K562 (cell line): Measurements from ENCODE around the gene OR9A4. TPM values are rescaled to one million over a fixed set of nuclear protein-coding genes. Genes with fewer than 3 reads are reported as not detected.

Source experiments
- ATAC-seq: fragments of 200-7000 bp; cut with Tn5 transposase; 3 replicates; pipeline ENCODE4 v1.9.1; 2020; ENCODE audit warnings: moderate library complexity
- BruUV-seq: library from RNA; stranded (reverse); fragments of 400-500 nt; replicated peaks from 2 replicates; lab custom pipeline; 2021; lab: Mats Ljungman, UMichigan
- CTCF ChIA-PET: fragments of 300-600 bp; formaldehyde crosslinking; extraction: SDS; loops from one replicate; lab custom pipeline; 2021; ENCODE audit warnings: low intra/inter-chr PET ratio; lab: Yijun Ruan, JAX
- POLR2A ChIA-PET: fragments of 300-600, 350-650 bp; sonication (Branson Sonifier 250); formaldehyde crosslinking; extraction: SDS; loops from one replicate; lab custom pipeline; 2021; ENCODE audit warnings: antibody characterized with exemption, inconsistent platforms; lab: Yijun Ruan, JAX
- DNase-seq, 4 experiments: peaks; one replicate each; pipeline versions ENCODE4 v3.0.0 to v3.0.0-alpha.2; 2011 to 2018; ENCODE audit warnings: low spot score in 3 of 4, mixed read lengths in 3 of 4; ENCODE audit errors: extremely low read depth in 1 of 4
- FAIRE-seq: peaks from 2 replicates; lab custom pipeline; 2011; peaks lifted over from hg19 to GRCh38; lab: Jason Lieb, UNC
- H2AFZ ChIP-seq: 2 replicates; pipeline ENCODE4 v1.6.0; 2011; ENCODE audit warnings: low read depth, low read length, control low read depth, inconsistent platforms
- H3K27ac ChIP-seq: fragments of 200-600 bp; 3 replicates; pipeline ENCODE4 v1.8.0; 2011; ENCODE audit warnings: low read depth, mild to moderate bottlenecking, control low read depth, inconsistent platforms, low read length, moderate library complexity, mixed read lengths; ENCODE audit errors: extremely low read depth
- H3K27me3 ChIP-seq, 2 experiments: fragments of 300-600 bp in 1 of 2; 2 replicates in 1 of 2; 3 replicates in 1 of 2; pipeline versions ENCODE4 v1.6.0 to v1.8.0; 2011; ENCODE audit warnings: inconsistent platforms in 2 of 2, low read length in 2 of 2, mild to moderate bottlenecking in 1 of 2, mixed read lengths in 1 of 2, moderate library complexity in 1 of 2; ENCODE audit not compliant: control insufficient read depth in 2 of 2, insufficient read depth in 2 of 2
- H3K36me3 ChIP-seq: fragments of 300-600 bp; 3 replicates; pipeline ENCODE4 v1.8.0; 2011; ENCODE audit warnings: mild to moderate bottlenecking, low read length, inconsistent platforms; ENCODE audit not compliant: control insufficient read depth, insufficient read depth
- H3K4me1 ChIP-seq, 2 experiments: fragments of 200-600 bp in 1 of 2; replicated peaks in 1 of 2; 2 replicates in 1 of 2; 3 replicates in 1 of 2; pipeline versions ENCODE4 v1.5.1 to v1.8.0; 2011; ENCODE audit warnings: inconsistent platforms in 2 of 2, low read length in 2 of 2, mild to moderate bottlenecking in 1 of 2, mixed read lengths in 1 of 2, moderate library complexity in 1 of 2; ENCODE audit not compliant: control insufficient read depth in 2 of 2, insufficient read depth in 2 of 2
- H3K4me2 ChIP-seq: 2 replicates; pipeline ENCODE4 v1.6.1; 2011; ENCODE audit warnings: low read length, control low read depth, inconsistent platforms, mixed read lengths; ENCODE audit not compliant: insufficient read depth
- H3K4me3 ChIP-seq: fragments of 200-600 bp; sonication (generic), shearing (Covaris generic); 2 replicates; pipeline ENCODE4 v1.5.1; 2016; ENCODE audit warnings: control low read depth, inconsistent platforms
- H3K79me2 ChIP-seq: fragments of 200-600 bp; 3 replicates; pipeline ENCODE4 v1.8.0; 2011; ENCODE audit warnings: low read length, inconsistent platforms; ENCODE audit not compliant: control insufficient read depth, insufficient read depth
- H3K9ac ChIP-seq, 2 experiments: 2 replicates each; pipeline versions ENCODE4 v1.6.0 to v1.6.1; 2011; ENCODE audit warnings: low read depth in 2 of 2, low read length in 2 of 2, control low read depth in 1 of 2, inconsistent platforms in 1 of 2, mild to moderate bottlenecking in 1 of 2, mixed read lengths in 1 of 2; ENCODE audit not compliant: insufficient read depth in 1 of 2
- H3K9me1 ChIP-seq: one replicate; pipeline ENCODE4 v1.6.0; 2011; ENCODE audit warnings: inconsistent platforms, mild to moderate bottlenecking, low read length, moderate library complexity; ENCODE audit not compliant: control insufficient read depth, insufficient read depth
- H3K9me3 ChIP-seq: replicated peaks from 2 replicates; pipeline ENCODE4 v1.5.1; 2011; ENCODE audit warnings: low read depth, low read length, inconsistent platforms; ENCODE audit not compliant: control insufficient read depth, insufficient read depth
- H4K20me1 ChIP-seq: replicated peaks from 2 replicates; pipeline ENCODE4 v1.6.1; 2011; ENCODE audit warnings: low read length, inconsistent platforms, mixed read lengths; ENCODE audit not compliant: control insufficient read depth, insufficient read depth
- ASH1L ChIP-seq: fragments of 450-650 bp; IDR thresholded peaks from 2 replicates; pipeline ENCODE4 v1.6.1; 2018; ENCODE audit warnings: borderline replicate concordance, mild to moderate bottlenecking, low read depth; ENCODE audit not compliant: partially characterized antibody
- COPS2 ChIP-seq: fragments of 450-650 bp; conservative IDR thresholded peaks from 2 replicates; pipeline ENCODE4 v1.6.1; 2016; ENCODE audit warnings: mild to moderate bottlenecking, moderate library complexity
- CREB1 ChIP-seq, 2 experiments: sonication (generic) in 1 of 2; formaldehyde crosslinking in 1 of 2; IDR thresholded peaks; 2 replicates each; pipeline versions ENCODE4 v1.6.1 to v1.8.0; 2012 to 2022; ENCODE audit warnings: inconsistent platforms in 1 of 2, mild to moderate bottlenecking in 1 of 2, missing genetic modification reagents in 1 of 2, moderate library complexity in 1 of 2
- DMBX1 ChIP-seq: fragments of 250-450 bp; sonication (Bioruptor Pico); IDR thresholded peaks from 2 replicates; pipeline ENCODE4 v1.8.0; 2022; ENCODE audit warnings: inconsistent platforms, mild to moderate bottlenecking, moderate library complexity, borderline replicate concordance
- FOXJ2 ChIP-seq: fragments of 200-800 bp; sonication (Bioruptor generic); IDR thresholded peaks from 2 replicates; pipeline ENCODE4 v1.6.1; 2016; ENCODE audit warnings: missing genetic modification characterization, missing compliant biosample characterization
- KLF1 ChIP-seq: fragments of 450-650 bp; IDR thresholded peaks from 2 replicates; pipeline ENCODE4 v1.6.1; 2016; ENCODE audit warnings: missing genetic modification characterization, missing compliant biosample characterization
- MAFF ChIP-seq: IDR thresholded peaks from 2 replicates; pipeline ENCODE4 v1.6.1; 2012; ENCODE audit warnings: low read length, improper control_type of control experiment
- RERE ChIP-seq: sonication (generic); formaldehyde crosslinking; IDR thresholded peaks from 2 replicates; pipeline ENCODE4 v1.8.0; 2023; ENCODE audit warnings: missing genetic modification reagents, mild to moderate bottlenecking, borderline replicate concordance
- SMAD3 ChIP-seq: fragments of 450-650 bp; formaldehyde crosslinking; conservative IDR thresholded peaks from 2 replicates; pipeline ENCODE4 v1.4.0; 2020; ENCODE audit warnings: mild to moderate bottlenecking
- TAF7 ChIP-seq: fragments of 450-650 bp; IDR thresholded peaks from 2 replicates; pipeline ENCODE4 v1.6.1; 2016; ENCODE audit warnings: missing genetic modification characterization, missing compliant biosample characterization
- ZKSCAN3 ChIP-seq: fragments of 250-450 bp; sonication (Bioruptor Pico); IDR thresholded peaks from 2 replicates; pipeline ENCODE4 v1.4.0; 2020
- ZNF384 ChIP-seq: IDR thresholded peaks from 2 replicates; pipeline ENCODE4 v1.6.1; 2012; ENCODE audit warnings: low read depth, low read length, improper control_type of control experiment
- ZSCAN32 ChIP-seq: fragments of 450-650 bp; formaldehyde crosslinking; IDR thresholded peaks from 2 replicates; pipeline ENCODE4 v1.4.0; 2020; ENCODE audit warnings: mild to moderate bottlenecking, moderate library complexity
- WGBS: fragments of 100-300 bp; shearing (Covaris generic); methylation state at CpG from one replicate; pipeline ENCODE4 v1.1.6; 2016; ENCODE audit warnings: low coverage, mixed read lengths; ENCODE audit not compliant: insufficient coverage; ENCODE audit errors: missing lambda C conversion rate; 5-methylcytosine and 5-hydroxymethylcytosine counted together
- in situ Hi-C: fragments of 300-500 bp; cut with MboI; formaldehyde crosslinking; loops from 4 replicates; pipeline ENCODE4 v1.15.0; 2018; ENCODE audit warnings: inconsistent platforms, mixed read lengths
- intact Hi-C: fragments of 100-400 bp; cut with micrococcal nuclease; formaldehyde crosslinking; loops from 2 replicates; pipeline ENCODE4 v1.14.2; 2022
- polyA plus RNA-seq, 8 experiments: library from polyadenylated mRNA; depleted of rRNA in 4 of 8; stranded (reverse) in 5 of 8; unstranded in 3 of 8; fragments of >200 nt; fragmentation: Nextera tagmentation in 2 of 8; fragmentation: Illumina TruSeq in 1 of 8; extraction: Ambion mirVana in 2 of 8; extraction: Trizol in 1 of 8; gene quantifications; 2 replicates each; pipeline versions ENCODE4 v1.2.1 to v1.2.3, GENCODE V29; 2011 to 2014; ENCODE audit warnings: inconsistent platforms in 1 of 8, missing spikeins in 1 of 8
- total RNA-seq, 7 experiments: library from RNA; depleted of rRNA in 6 of 7; stranded (reverse); fragments of >200 nt in 6 of 7; fragmentation: Illumina TruSeq in 2 of 7; extraction: Trizol in 2 of 7; gene quantifications; 2 replicates each; pipeline versions ENCODE4 v1.2.1 to v1.2.3, GENCODE V29; 2011 to 2021; ENCODE audit warnings: low replicate concordance in 1 of 7
- TF ChIP-seq, protein P1 (sequence below): fragments of 450-650 bp; IDR thresholded peaks from 2 replicates; pipeline ENCODE4 v1.6.1; 2017; ENCODE audit warnings: antibody characterized with exemption, mild to moderate bottlenecking

The OR9A4 gene
- total and polyA plus RNA-seq, 9 of the 15 experiments (the other 6 are each of a cell fraction or from before 2014, with no cell fraction given) = not detected

GRCh38 chr7:141945356-141945755, 29.2 kb downstream of the OR9A4 start:
- no peak overlapping the region for H3K4me2 ChIP-seq
- H3K9me1 ChIP-seq = no peaks in the 10 kb centered on the region
- no peaks in the 10 kb centered on the region for H3K36me3 ChIP-seq
- no peak overlapping the region for H3K9ac ChIP-seq
- H3K9me3 ChIP-seq = no peaks in the 10 kb centered on the region
- H3K4me3 ChIP-seq = no peak overlapping the region
- BruUV-seq = no TSS peak
- ChIA-PET CTCF (no interaction called here), POLR2A (interaction anchor here (0.9 kb wide), 1 partner anchor 22 kb away, joined by 3 read pairs; no protein-coding TSS in a partner anchor)
- no peak overlapping the region for H3K27ac ChIP-seq
- no peaks in the 10 kb centered on the region for H3K4me1 ChIP-seq
- H2AFZ ChIP-seq = no peak overlapping the region
- no peaks in the 10 kb centered on the region for H3K79me2 ChIP-seq
- intact Hi-C loops = no loop called here
- DNase-seq (no peak), ATAC-seq (no peak), FAIRE-seq (no peak)
- no peaks in the 10 kb centered on the region for H3K27me3 ChIP-seq
- no peaks in the 10 kb centered on the region for H4K20me1 ChIP-seq
- 2% methylated on average over 3 of the region's 3 CpGs for WGBS
- in situ Hi-C loops = no loop called here
- TF ChIP-seq MAFF (no peak), CREB1 (IDR thresholded peaks at IDR 0.05) (no peak), CREB1 (CRISPR knock-in tag; IDR thresholded peaks at IDR 0.05) (no peak), TAF7 (no peak), ZSCAN32 (CRISPR knock-in tag) (no peak), FOXJ2 (tag) (no peak), ZKSCAN3 (CRISPR knock-in tag) (no peak), ZNF384 (no peak), DMBX1 (no peak), COPS2 (no peak), SMAD3 (CRISPR knock-in tag) (no peak), KLF1 (tag) (no peak), RERE (CRISPR knock-in tag) (no peak), ASH1L (no peak)
- TF ChIP-seq, protein P1, sequence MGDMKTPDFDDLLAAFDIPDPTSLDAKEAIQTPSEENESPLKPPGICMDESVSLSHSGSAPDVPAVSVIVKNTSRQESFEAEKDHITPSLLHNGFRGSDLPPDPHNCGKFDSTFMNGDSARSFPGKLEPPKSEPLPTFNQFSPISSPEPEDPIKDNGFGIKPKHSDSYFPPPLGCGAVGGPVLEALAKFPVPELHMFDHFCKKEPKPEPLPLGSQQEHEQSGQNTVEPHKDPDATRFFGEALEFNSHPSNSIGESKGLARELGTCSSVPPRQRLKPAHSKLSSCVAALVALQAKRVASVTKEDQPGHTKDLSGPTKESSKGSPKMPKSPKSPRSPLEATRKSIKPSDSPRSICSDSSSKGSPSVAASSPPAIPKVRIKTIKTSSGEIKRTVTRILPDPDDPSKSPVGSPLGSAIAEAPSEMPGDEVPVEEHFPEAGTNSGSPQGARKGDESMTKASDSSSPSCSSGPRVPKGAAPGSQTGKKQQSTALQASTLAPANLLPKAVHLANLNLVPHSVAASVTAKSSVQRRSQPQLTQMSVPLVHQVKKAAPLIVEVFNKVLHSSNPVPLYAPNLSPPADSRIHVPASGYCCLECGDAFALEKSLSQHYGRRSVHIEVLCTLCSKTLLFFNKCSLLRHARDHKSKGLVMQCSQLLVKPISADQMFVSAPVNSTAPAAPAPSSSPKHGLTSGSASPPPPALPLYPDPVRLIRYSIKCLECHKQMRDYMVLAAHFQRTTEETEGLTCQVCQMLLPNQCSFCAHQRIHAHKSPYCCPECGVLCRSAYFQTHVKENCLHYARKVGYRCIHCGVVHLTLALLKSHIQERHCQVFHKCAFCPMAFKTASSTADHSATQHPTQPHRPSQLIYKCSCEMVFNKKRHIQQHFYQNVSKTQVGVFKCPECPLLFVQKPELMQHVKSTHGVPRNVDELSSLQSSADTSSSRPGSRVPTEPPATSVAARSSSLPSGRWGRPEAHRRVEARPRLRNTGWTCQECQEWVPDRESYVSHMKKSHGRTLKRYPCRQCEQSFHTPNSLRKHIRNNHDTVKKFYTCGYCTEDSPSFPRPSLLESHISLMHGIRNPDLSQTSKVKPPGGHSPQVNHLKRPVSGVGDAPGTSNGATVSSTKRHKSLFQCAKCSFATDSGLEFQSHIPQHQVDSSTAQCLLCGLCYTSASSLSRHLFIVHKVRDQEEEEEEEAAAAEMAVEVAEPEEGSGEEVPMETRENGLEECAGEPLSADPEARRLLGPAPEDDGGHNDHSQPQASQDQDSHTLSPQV = no peak
